HG03060 (cell line): ENCODE data around the gene ABCA10.
"Not testable (repeated sequence)": the region's sequence is repeated elsewhere in the genome, so short reads cannot be mapped to it uniquely, and the experiment has no call there.

Experiments
- ATAC-seq: cut with Tn5 transposase; IDR thresholded peaks from one replicate; pipeline ENCODE4 v1.9.1; 2021; ENCODE audit warnings: low read depth, moderate number of reproducible peaks; ENCODE audit not compliant: unreplicated experiment

Gene ABCA10, protein sequence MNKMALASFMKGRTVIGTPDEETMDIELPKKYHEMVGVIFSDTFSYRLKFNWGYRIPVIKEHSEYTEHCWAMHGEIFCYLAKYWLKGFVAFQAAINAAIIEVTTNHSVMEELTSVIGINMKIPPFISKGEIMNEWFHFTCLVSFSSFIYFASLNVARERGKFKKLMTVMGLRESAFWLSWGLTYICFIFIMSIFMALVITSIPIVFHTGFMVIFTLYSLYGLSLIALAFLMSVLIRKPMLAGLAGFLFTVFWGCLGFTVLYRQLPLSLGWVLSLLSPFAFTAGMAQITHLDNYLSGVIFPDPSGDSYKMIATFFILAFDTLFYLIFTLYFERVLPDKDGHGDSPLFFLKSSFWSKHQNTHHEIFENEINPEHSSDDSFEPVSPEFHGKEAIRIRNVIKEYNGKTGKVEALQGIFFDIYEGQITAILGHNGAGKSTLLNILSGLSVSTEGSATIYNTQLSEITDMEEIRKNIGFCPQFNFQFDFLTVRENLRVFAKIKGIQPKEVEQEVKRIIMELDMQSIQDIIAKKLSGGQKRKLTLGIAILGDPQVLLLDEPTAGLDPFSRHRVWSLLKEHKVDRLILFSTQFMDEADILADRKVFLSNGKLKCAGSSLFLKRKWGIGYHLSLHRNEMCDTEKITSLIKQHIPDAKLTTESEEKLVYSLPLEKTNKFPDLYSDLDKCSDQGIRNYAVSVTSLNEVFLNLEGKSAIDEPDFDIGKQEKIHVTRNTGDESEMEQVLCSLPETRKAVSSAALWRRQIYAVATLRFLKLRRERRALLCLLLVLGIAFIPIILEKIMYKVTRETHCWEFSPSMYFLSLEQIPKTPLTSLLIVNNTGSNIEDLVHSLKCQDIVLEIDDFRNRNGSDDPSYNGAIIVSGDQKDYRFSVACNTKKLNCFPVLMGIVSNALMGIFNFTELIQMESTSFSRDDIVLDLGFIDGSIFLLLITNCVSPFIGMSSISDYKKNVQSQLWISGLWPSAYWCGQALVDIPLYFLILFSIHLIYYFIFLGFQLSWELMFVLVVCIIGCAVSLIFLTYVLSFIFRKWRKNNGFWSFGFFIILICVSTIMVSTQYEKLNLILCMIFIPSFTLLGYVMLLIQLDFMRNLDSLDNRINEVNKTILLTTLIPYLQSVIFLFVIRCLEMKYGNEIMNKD (N-terminal part only)

DNA sequence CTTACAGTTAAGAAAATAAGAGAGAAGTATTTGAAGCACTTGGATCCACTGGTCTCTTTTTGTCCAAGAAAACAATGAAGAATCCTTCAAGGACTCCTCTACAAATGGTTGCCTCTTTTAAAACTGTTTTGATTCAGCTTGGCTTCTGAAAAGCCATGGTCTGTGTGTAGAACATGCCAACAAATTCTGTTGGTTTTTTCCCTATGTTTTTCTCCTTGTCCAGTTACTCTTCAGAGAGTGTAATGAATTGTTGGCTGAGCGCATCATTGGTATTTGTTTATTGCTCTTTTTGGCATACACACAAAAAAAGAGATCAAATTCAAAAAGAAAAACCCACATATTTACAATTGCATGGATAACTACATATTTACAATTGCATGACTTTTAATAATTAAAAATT, at the start of gene ABCA10:
TSS of gene ABCA10 (minus strand) at position 249 of the 400 bp plus-strand sequence. CDS start 3,466 bp downstream, outside the sequence.
- ATAC-seq, result no peak

DNA sequence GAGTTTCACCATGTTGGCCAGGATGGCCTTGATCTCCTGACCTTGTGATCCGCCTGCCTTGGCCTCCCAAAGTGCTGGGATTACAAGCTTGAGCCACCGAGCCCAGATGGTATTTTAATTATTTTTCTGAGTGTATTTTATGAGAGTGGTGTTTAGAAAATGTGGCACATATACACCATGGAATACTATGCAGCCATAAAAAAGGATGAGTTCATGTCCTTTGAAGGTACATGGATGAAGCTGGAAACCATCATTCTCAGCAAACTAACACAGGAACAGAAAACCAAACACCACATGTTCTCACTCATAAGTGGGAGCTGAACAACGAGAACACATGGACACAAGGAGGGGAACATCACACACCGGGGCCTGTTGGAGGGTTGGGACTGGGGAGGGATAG, 47.7 kb upstream of the ABCA10 start:
- ATAC-seq, result not testable (repeated sequence)

GRCh38 chr17:69275751-69276150, 47.1 kb upstream of the ABCA10 start:
- ATAC-seq, result no peak

- ATAC-seq, result no peak
These were observed 42.4 kb upstream of the ABCA10 start for GRCh38 chr17:69271023-69271422.

- no peak for ATAC-seq
These were observed 40.7 kb upstream of the ABCA10 start for GRCh38 chr17:69269131-69269998.

DNA sequence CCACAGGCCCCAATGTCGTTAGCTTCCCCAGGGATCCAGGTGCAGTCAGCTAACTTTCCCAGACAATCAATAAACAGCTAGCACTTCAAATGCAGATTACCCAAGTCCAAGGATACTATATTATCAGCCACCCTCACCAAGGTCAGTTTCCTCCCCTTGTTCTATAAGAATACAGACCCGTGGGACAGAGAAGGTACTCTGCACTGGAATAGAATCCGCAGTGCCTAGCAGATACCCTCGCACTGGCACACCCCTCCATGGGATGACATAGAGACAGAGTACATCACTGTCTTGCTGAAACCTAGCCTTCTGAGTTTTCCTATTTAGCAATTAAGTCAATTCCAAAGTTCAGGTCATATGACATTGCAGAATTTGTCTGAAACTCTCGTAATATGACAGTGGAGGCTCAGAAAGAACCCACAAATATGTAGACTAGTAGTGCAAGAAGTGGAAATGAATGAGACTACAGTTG, 40.0 kb upstream of the ABCA10 start:
- no peak for ATAC-seq

GRCh38 chr17:69267219-69267618, 38.6 kb upstream of the ABCA10 start:
- ATAC-seq, result no peak

- no peak for ATAC-seq
These were observed 37.2 kb upstream of the ABCA10 start for GRCh38 chr17:69265873-69266272.

DNA sequence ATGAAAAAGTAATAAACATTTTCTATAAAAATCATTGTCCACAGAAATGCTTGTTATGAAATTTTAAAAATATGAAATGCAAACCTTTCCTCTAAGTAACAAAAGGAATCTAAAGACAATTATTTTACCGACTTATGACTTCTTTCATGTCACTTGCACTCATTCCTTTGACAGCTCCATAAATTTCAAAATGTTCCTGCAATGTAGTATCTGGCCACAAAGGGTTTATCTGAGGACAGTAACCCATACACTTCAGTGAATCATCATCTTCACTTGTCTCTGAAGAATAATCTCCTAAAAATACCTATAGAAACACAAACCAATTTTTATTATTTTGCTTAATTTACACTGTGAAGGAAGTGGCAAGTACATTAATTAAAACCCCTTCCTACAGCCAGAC, 25.6 kb upstream of the ABCA10 start:
- no peak for ATAC-seq

- no peak for ATAC-seq
These were observed 22.0 kb upstream of the ABCA10 start for GRCh38 chr17:69250641-69251040.

DNA sequence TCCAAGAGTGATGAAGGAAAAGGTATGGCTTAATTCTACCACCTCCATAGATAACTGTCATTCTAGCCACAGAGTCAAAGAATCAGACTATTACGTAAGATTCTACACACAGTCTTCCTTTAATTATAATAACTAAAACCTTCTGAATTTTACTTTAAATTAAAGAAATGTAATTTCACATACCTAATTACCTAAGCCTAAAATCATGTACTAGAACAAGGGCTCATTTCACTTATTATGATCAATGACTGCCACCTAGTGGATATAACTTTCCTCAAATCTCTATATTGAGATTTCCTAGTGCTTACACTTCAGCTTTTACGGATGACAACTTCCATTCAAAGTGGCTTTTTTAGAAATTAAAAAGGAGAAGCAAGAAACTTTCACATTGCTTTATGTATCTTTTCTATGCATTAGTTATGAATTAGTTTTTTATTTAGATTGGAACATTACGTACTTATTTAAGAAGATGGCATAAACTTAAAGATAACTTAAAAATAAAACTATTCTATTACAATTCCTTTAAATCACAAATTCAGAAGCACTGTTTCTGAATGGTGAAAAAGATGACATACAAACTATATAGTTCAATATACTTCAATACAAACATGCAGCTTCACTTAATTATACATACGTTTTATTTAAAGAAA, 18.2 kb upstream of the ABCA10 start:
- ATAC-seq, result no peak

GRCh38 chr17:69246202-69246601, 17.6 kb upstream of the ABCA10 start:
- no peak for ATAC-seq

GRCh38 chr17:69245617-69246016, 17.0 kb upstream of the ABCA10 start:
- no peak for ATAC-seq

DNA sequence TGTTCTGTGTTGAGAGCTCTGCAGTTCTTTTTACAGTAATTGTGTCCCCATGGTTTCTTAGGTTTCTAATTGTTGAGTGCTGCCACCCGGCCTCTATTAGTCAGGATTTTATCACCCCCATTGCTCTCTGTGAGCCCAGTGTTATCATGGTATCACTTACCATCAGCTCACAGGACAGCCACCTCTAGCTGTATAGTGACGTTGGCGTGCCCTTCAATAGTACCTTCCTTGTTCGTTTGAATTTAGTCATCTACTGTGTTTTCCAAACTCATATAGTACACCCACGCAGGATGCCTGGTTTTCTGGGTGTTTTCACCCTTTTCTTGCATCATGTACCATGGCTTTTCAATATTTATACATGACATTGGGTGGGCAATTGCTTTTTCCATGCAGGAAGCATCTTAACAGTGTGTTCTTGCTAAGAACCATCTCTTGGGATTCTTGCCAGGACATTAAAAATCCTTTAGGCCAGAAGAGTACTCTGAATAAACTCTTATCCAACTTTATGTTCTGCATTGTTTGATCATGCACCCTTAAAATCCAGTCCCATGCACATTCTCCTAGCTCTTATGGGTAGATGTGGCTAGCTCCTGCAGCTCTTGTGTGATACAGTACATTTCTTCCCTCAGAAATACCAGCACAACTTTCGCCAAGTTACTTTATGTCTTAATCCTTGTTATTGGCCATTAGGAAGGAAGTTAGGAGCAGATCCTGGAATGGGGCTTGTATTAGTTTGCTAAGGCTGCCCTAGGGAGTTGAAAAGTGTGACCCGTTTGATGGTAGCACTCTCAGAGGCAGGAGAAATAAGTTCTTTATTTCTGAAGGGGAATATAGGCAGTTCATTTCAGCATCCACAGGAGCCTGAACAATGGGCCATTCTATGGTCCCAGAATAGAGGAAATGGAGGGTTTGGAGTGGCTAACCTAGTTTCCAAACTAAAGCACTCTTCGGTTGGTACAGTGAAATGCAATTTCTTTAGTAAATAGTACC, 11.3 kb upstream of the ABCA10 start:
- ATAC-seq, result no peak

GRCh38 chr17:69236946-69237345, 8.3 kb upstream of the ABCA10 start:
- ATAC-seq, result no peak

GRCh38 chr17:69236464-69236863, 7.8 kb upstream of the ABCA10 start:
- no peak for ATAC-seq

- peak; percentile 88 for ATAC-seq
These were observed 6.9 kb upstream of the ABCA10 start for GRCh38 chr17:69235338-69236058.

DNA sequence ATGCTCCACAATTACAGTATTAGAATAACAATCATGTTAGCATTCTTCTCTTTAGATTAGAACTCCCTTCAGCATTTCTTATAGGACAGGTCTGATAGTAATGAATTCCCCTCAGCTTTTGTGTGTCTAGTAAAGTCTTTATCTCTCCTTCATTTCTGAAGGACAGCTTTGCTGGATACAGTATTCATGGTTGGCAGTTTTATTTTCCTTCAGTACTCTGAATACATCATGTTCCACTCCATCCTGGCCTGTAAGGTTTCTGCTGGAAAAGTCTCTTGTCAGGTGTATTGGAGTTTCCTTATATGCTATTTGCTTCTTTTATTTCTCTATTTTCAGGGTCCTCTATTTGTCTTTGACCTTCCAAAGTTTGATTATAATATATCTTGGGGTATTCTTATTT, 4.0 kb upstream of the ABCA10 start:
- ATAC-seq, result no peak
